Astrocyte (in vitro differentiated cells and primary cell): ENCODE results near the gene CBX6. TPM values are rescaled to one million over a fixed set of nuclear protein-coding genes. Genes with fewer than 3 reads are reported as not detected.

Experiments used
- DNase-seq: peaks from one replicate; pipeline ENCODE4 v3.0.0-alpha.2; 2010; ENCODE audit warnings: low read depth
- FAIRE-seq: peaks from 2 replicates; lab custom pipeline; 2011; peaks lifted over from hg19 to GRCh38; lab: Jason Lieb, UNC
- H2AFZ ChIP-seq: 2 replicates; pipeline ENCODE4 v1.6.0; 2012; ENCODE audit warnings: low read depth, low read length, inconsistent platforms
- H3K27ac ChIP-seq: 2 replicates; pipeline ENCODE4 v1.5.1; 2011; ENCODE audit warnings: low read depth, low read length, inconsistent platforms
- H3K27me3 ChIP-seq: 2 replicates; pipeline ENCODE4 v1.6.0; 2011; ENCODE audit warnings: low read length, inconsistent platforms; ENCODE audit not compliant: insufficient read depth
- H3K36me3 ChIP-seq: 2 replicates; pipeline ENCODE4 v1.5.1; 2011; ENCODE audit warnings: low read length, inconsistent platforms; ENCODE audit not compliant: insufficient read depth
- H3K4me1 ChIP-seq: 2 replicates; pipeline ENCODE4 v1.5.1; 2011; ENCODE audit warnings: low read length, inconsistent platforms; ENCODE audit not compliant: insufficient read depth
- H3K4me2 ChIP-seq: 2 replicates; pipeline ENCODE4 v1.6.0; 2012; ENCODE audit warnings: low read length, inconsistent platforms
- H3K4me3 ChIP-seq: 2 replicates; pipeline ENCODE4 v1.5.1; 2011; ENCODE audit warnings: low read depth, mild to moderate bottlenecking, low read length, inconsistent platforms; ENCODE audit not compliant: insufficient read depth
- H3K79me2 ChIP-seq: 2 replicates; pipeline ENCODE4 v1.6.0; 2012; ENCODE audit warnings: mild to moderate bottlenecking, low read length, inconsistent platforms; ENCODE audit not compliant: insufficient read depth
- H3K9ac ChIP-seq: 2 replicates; pipeline ENCODE4 v1.6.0; 2012; ENCODE audit warnings: mild to moderate bottlenecking, low read length, inconsistent platforms
- H3K9me3 ChIP-seq: 2 replicates; pipeline ENCODE4 v1.5.1; 2012; ENCODE audit warnings: low read depth, mild to moderate bottlenecking, low read length, inconsistent platforms; ENCODE audit not compliant: insufficient read depth
- H4K20me1 ChIP-seq: 2 replicates; pipeline ENCODE4 v1.6.0; 2012; ENCODE audit warnings: low read length, inconsistent platforms; ENCODE audit not compliant: insufficient read depth
- H3K27ac Mint-ChIP-seq: one replicate; pipeline ENCODE4 v1.8.0; 2021; ENCODE audit warnings: mild to moderate bottlenecking, mixed read lengths; ENCODE audit not compliant: unreplicated experiment
- H3K27me3 Mint-ChIP-seq: one replicate; pipeline ENCODE4 v1.8.0; 2021; ENCODE audit warnings: low read depth, mixed read lengths; ENCODE audit not compliant: unreplicated experiment
- H3K36me3 Mint-ChIP-seq: one replicate; pipeline ENCODE4 v1.8.0; 2021; ENCODE audit warnings: low read depth, mixed read lengths; ENCODE audit not compliant: unreplicated experiment
- H3K4me1 Mint-ChIP-seq: one replicate; pipeline ENCODE4 v1.8.0; 2021; ENCODE audit warnings: low read depth, mixed read lengths; ENCODE audit not compliant: unreplicated experiment
- H3K4me3 Mint-ChIP-seq: one replicate; pipeline ENCODE4 v1.8.0; 2021; ENCODE audit warnings: mild to moderate bottlenecking, moderate library complexity, mixed read lengths; ENCODE audit not compliant: unreplicated experiment
- H3K9me3 Mint-ChIP-seq: one replicate; pipeline ENCODE4 v1.8.0; 2021; ENCODE audit warnings: mild to moderate bottlenecking, mixed read lengths; ENCODE audit not compliant: unreplicated experiment
- CTCF ChIP-seq: IDR thresholded peaks from 2 replicates; pipeline ENCODE4 v1.5.1; 2011; ENCODE audit warnings: low read depth, mild to moderate bottlenecking, inconsistent platforms, low read length, moderate library complexity; ENCODE audit not compliant: insufficient read depth
- EZH2 ChIP-seq: IDR thresholded peaks from 2 replicates; pipeline ENCODE4 v1.6.1; 2012; ENCODE audit warnings: mild to moderate bottlenecking, low read length, inconsistent platforms; ENCODE audit not compliant: insufficient read depth
- total RNA-seq: library from RNA; stranded (reverse); gene quantifications from 2 replicates; pipeline ENCODE4 v1.2.1, GENCODE V29; 2021

CBX6 gene
- total RNA-seq, 1 donor from 2014 or later: 34.9 TPM

- peaks cover 3% of the 10 kb centered on the region for H3K27me3 Mint-ChIP-seq
- Histone ChIP-seq H2AFZ (no peak overlapping the region), H3K27ac (peak overlapping the region; percentile 34), H3K4me1 (peaks cover 10% of the 10 kb centered on the region), H3K27me3 (peaks cover 15% of the 10 kb centered on the region), H3K36me3 (no peaks in the 10 kb centered on the region), H3K9me3 (no peaks in the 10 kb centered on the region), H3K4me2 (peak overlapping the region; percentile 98), H3K9ac (peak overlapping the region; percentile 83), H3K79me2 (peaks cover 28% of the 10 kb centered on the region), H3K4me3 (peak overlapping the region; percentile 76), H4K20me1 (peaks cover 39% of the 10 kb centered on the region)
- H3K9me3 Mint-ChIP-seq: no peaks in the 10 kb centered on the region
- no peak for DNase-seq
- H3K27ac Mint-ChIP-seq: no peak overlapping the region
- TF ChIP-seq CTCF (no peak), EZH2 (no peak)
- peak overlapping the region; percentile 91 for H3K4me3 Mint-ChIP-seq
- peaks cover 9% of the 10 kb centered on the region for H3K4me1 Mint-ChIP-seq
- H3K36me3 Mint-ChIP-seq: peaks cover 2% of the 10 kb centered on the region
- no peak for FAIRE-seq
Observed at GRCh38 chr22:38871360-38872171, 450 bp downstream of the CBX6 start.

GRCh38 chr22:38870791-38871359 is 1.1 kb downstream of the CBX6 start:
- Histone ChIP-seq H4K20me1 (peaks cover 43% of the 10 kb centered on the region), H3K27ac (no peak overlapping the region)
- H3K9me3 Mint-ChIP-seq: no peaks in the 10 kb centered on the region

More at GRCh38 chr22:38870791-38871359, 1.1 kb downstream of the CBX6 start:
- FAIRE-seq (no peak), DNase-seq (no peak)
- H3K27me3 Mint-ChIP-seq: no peaks in the 10 kb centered on the region
- peak overlapping the region; percentile 69 for H3K27ac Mint-ChIP-seq
- H3K27me3 ChIP-seq: peaks cover 14% of the 10 kb centered on the region
- H3K36me3 ChIP-seq: no peaks in the 10 kb centered on the region
- H3K79me2 ChIP-seq: peaks cover 28% of the 10 kb centered on the region
- peaks cover 2% of the 10 kb centered on the region for H3K36me3 Mint-ChIP-seq
- H3K4me3 ChIP-seq: peak overlapping the region; percentile 76
- H3K4me1 ChIP-seq: peaks cover 10% of the 10 kb centered on the region
- TF ChIP-seq EZH2 (no peak), CTCF (no peak)
- H3K4me3 Mint-ChIP-seq: peak overlapping the region; percentile 91
- H3K9ac ChIP-seq: peak overlapping the region; percentile 83
- no peaks in the 10 kb centered on the region for H3K9me3 ChIP-seq
- peaks cover 9% of the 10 kb centered on the region for H3K4me1 Mint-ChIP-seq
- peak overlapping the region; percentile 98 for H3K4me2 ChIP-seq
- H2AFZ ChIP-seq: no peak overlapping the region
